Measurements from ENCODE around the gene SLC39A7. TPM values are rescaled to one million over a fixed set of nuclear protein-coding genes. Genes with fewer than 3 reads are reported as not detected.

SLC39A7 gene
- total and polyA plus RNA-seq, 2 of the 13 experiments (the other 11 are each of a cell fraction or from before 2014, with no cell fraction given) = 142 to 229 TPM

GRCh38 chr6:33247977-33248642, 47.4 kb downstream of the SLC39A7 start (continued):
- TF ChIP-seq SNAPC4 (CRISPR knock-in tag; IDR thresholded peaks at IDR 0.05) (no peak), ZBTB2 (CRISPR knock-in tag; IDR thresholded peaks at IDR 0.05; ENCODE audit: low read depth) (no peak), ZNF660 (CRISPR knock-in tag; IDR thresholded peaks at IDR 0.05; ENCODE audit: borderline replicate concordance, low read depth) (no peak), ONECUT2 (CRISPR knock-in tag; IDR thresholded peaks at IDR 0.05) (no peak), KDM5B (CRISPR knock-in tag; IDR thresholded peaks at IDR 0.05; ENCODE audit: borderline replicate concordance) (no peak), ZNF484 (CRISPR knock-in tag; IDR thresholded peaks at IDR 0.05; ENCODE audit: borderline replicate concordance, low read depth) (no peak), ZNF446 (CRISPR knock-in tag; IDR thresholded peaks at IDR 0.05) (no peak), HNRNPUL1 (IDR thresholded peaks at IDR 0.05; ENCODE audit: low read depth, low read length) (no peak), HDAC1 (CRISPR knock-in tag; IDR thresholded peaks at IDR 0.05) (no peak), ZBTB21 (CRISPR knock-in tag; IDR thresholded peaks at IDR 0.05) (no peak), ZNF253 (CRISPR knock-in tag; IDR thresholded peaks at IDR 0.05; ENCODE audit: borderline replicate concordance) (no peak), ZNF460 (CRISPR knock-in tag; IDR thresholded peaks at IDR 0.05; ENCODE audit: borderline replicate concordance) (no peak; the same call in 1 of the 2 replicates), ZNF335 (CRISPR knock-in tag; IDR thresholded peaks at IDR 0.05) (0 out of 2 replicates have a peak, but pooled peaks have one; percentile 47), ZBTB46 (CRISPR knock-in tag; IDR thresholded peaks at IDR 0.05; ENCODE audit: borderline replicate concordance) (no peak), TCF7L2 (IDR thresholded peaks at IDR 0.05; ENCODE audit: low read depth, low read length) (no peak), ZNF274 (CRISPR knock-in tag; IDR thresholded peaks at IDR 0.05) (no peak), CCDC6 (CRISPR knock-in tag; IDR thresholded peaks at IDR 0.05) (0 out of 2 replicates have a peak, but pooled peaks have one; percentile 6), SP140L (CRISPR knock-in tag; IDR thresholded peaks at IDR 0.05; ENCODE audit: borderline replicate concordance) (no peak), IKZF5 (CRISPR knock-in tag; IDR thresholded peaks at IDR 0.05) (peak; percentile 43; the same call in 1 of the 2 replicates)
